NCI-H146 (cell line): ENCODE data around the gene DAPK2.

Experiments
- DNase-seq: peaks from one replicate; lab custom pipeline; 2025; lab: John Stamatoyannopoulos, UW

The DAPK2 gene

DNA sequence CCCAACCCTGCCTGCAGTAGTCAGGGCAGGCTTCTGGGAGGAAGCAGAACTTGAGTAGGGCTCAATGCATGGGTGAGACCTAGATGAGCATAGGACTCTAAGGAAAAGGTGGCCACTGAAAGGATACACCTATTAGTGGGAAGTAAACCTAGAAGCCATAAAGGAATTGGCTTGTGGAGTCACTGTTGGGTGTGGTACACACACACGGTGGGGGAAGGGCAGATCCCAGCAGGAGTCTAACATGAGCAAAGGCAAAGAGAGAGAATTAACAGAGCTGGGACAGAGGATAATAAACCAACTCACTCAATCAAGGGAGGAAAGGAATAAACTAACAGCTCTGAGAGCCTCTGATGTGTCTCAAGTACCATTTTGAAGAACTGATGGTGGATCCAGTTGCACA, 23.1 kb downstream of the DAPK2 start:
- DNase-seq = no peak

GRCh38 chr15:64022571-64022970, 23.7 kb downstream of the DAPK2 start:
- no peak for DNase-seq

DNA sequence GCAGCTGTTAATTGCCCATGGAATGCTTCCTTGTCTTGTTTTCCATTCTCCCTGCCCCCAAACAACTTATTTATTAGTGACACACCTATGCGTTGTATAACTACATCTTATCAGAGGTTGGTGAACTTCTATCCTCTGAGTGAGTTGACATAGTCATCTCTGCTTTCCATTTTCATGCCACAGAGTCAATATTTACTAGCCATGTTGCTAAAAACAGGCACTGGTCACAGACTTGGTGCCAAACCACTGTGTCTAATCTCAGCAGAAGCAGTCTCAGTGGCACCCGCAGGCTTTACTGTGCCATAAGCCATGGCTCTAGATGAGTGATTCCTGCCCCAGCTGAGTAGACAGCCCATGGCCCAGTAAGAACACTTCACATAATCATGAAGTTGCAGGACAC, 26.5 kb downstream of the DAPK2 start:
- no peak for DNase-seq

- no peak for DNase-seq
Observed at GRCh38 chr15:64017591-64018163, 28.6 kb downstream of the DAPK2 start.

GRCh38 chr15:64017082-64017588, 29.1 kb downstream of the DAPK2 start:
- DNase-seq = no peak

GRCh38 chr15:64016257-64016656, 30.0 kb downstream of the DAPK2 start:
- DNase-seq = no peak

GRCh38 chr15:64014995-64015394, 31.3 kb downstream of the DAPK2 start:
- no peak for DNase-seq

- DNase-seq = no peak
Observed at GRCh38 chr15:64013179-64014062, 32.9 kb downstream of the DAPK2 start.

- no peak for DNase-seq
Observed at GRCh38 chr15:64011736-64012135, 34.5 kb downstream of the DAPK2 start.

- peak; percentile 59 for DNase-seq
Observed at GRCh38 chr15:64010719-64011118, 35.6 kb downstream of the DAPK2 start.

GRCh38 chr15:64009798-64010261, 36.5 kb downstream of the DAPK2 start:
- no peak for DNase-seq

- no peak for DNase-seq
Observed at GRCh38 chr15:64009241-64009640, 37.0 kb downstream of the DAPK2 start.

DNA sequence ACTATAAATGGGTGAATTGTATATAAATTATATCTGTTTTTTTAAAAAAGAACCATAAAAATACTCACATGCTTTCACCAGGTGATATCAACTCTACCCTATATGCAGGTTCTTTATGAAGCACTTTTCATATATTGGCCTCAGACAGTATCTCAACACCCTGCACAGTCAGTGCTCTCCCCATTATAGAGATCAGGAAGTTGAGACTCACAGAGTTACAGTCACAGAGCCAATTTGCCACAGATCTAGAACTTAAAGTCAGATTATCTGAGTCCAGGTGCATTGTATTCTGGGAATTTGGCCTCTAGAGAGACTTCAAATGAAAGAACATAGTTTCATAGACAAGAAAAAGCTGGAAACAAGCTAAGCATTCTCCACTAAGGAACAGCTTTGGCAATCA, 38.1 kb downstream of the DAPK2 start:
- no peak for DNase-seq

GRCh38 chr15:64006642-64007041, 39.6 kb downstream of the DAPK2 start:
- no peak for DNase-seq

DNA sequence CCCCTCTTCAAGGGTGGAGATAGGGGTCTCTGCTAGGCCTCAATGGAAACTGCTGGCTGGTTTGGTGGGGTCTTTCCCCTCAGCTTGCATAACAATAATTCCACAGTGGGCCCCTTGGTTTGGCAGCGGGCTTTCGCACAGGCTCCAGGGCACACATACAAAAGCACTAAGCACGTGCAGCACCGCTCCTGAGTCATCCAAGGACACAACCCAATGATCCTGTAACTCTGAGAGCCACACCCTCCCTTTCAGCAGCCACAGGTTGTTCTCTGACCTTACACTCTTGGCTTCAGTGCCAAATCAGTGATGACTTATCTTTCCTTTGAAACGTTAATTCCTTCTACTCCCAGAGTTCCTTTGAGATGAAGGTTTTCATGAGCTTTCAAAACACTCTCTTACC, 41.7 kb downstream of the DAPK2 start:
- no peak for DNase-seq

DNA sequence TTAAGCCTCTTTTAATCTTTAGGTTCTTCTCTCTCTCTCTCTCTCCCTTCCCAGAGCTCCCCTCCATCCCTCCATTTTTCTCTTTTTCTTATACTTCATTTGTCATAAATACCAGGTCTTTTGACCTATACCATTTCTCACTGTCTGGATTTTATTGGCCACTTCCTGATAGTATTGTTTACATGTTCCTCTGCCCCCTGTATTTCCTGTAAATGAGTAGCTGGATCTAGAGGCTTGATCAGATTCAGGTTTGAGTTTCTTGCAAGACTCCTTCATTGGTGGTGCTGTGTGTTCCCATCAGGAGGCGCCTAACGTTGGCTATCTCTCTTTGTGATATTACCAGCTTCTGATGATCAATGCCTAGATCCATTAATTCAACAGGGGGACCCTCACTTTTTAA, 42.2 kb downstream of the DAPK2 start:
- no peak for DNase-seq

- no peak for DNase-seq
Observed at GRCh38 chr15:64003182-64003581, 43.1 kb downstream of the DAPK2 start.

GRCh38 chr15:64001148-64001547, 45.1 kb downstream of the DAPK2 start:
- DNase-seq = no peak

DNA sequence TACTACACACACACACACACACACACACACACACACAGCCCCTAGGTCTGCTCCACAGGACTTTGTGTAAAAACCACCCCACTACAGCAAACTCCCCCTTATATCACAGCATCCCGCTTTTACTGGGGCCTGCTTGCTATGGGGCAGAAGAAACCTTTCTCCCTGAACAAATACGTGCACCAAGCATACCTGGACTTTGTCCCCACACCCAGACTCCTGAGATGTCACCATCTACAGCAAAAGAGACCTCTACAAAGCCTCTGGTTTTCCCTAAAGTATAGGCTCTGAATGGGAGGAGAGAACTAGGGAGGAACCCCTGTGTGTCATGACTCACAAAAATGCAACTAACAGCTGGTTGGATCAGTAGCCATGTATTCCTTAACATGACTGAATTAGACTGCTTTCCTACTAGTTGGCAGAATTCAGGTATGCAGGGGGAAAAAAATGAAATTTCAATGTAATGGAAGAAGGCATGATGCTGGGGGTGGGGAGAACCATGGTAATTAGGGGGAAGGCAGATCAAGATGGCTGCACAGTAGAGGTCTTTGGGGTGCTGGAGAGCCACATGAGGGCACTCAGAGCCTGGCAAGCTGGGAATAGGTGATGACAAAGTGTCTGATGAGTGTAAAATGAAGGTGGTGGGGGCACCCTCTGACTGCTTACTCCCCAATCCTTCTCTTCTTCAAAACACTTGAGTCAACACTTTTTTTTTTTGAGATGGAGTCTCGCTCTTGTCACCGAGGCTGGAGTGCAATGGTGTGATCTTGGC, 45.9 kb downstream of the DAPK2 start:
- DNase-seq = no peak

- no peak for DNase-seq
Observed at GRCh38 chr15:63999177-63999576, 47.1 kb downstream of the DAPK2 start.

GRCh38 chr15:63998489-63998888, 47.8 kb downstream of the DAPK2 start:
- no peak for DNase-seq

- no peak for DNase-seq
Observed at GRCh38 chr15:63997715-63998442, 48.4 kb downstream of the DAPK2 start.
